GM23338 (cell line): ENCODE results near the gene KIRREL3. TPM values are rescaled to one million over a fixed set of nuclear protein-coding genes. Genes with fewer than 3 reads are reported as not detected.

Source experiments
- ATAC-seq: fragments of 200-7000 bp; cut with Tn5 transposase; 3 replicates; pipeline ENCODE4 v1.9.1; 2020
- DNase-seq: peaks from one replicate; pipeline ENCODE4 v3.0.0-alpha.2; 2015; ENCODE audit warnings: low spot score
- H2AFZ ChIP-seq: fragments of 200-600 bp; sonication (generic); 2 replicates; pipeline ENCODE4 v1.8.0; 2016; ENCODE audit warnings: antibody characterized with exemption, mild to moderate bottlenecking, moderate library complexity
- H3F3A ChIP-seq: fragments of 200-600 bp; sonication (generic); replicated peaks from 2 replicates; pipeline ENCODE4 v1.8.0; 2017; ENCODE audit warnings: antibody characterized with exemption, mixed run types, low read depth
- H3K27ac ChIP-seq: fragments of 200-600 bp; sonication (generic); 2 replicates; pipeline ENCODE4 v1.6.1; 2016; ENCODE audit warnings: low read depth
- H3K27me3 ChIP-seq: fragments of 200-600 bp; sonication (generic); 2 replicates; pipeline ENCODE4 v1.8.0; 2016; ENCODE audit warnings: mild to moderate bottlenecking, mixed run types, moderate library complexity; ENCODE audit not compliant: insufficient read depth
- H3K36me3 ChIP-seq: fragments of 200-600 bp; sonication (generic); 2 replicates; pipeline ENCODE4 v1.8.0; 2016; ENCODE audit warnings: mild to moderate bottlenecking; ENCODE audit not compliant: insufficient read depth
- H3K4me1 ChIP-seq: fragments of 200-600 bp; sonication (generic); 2 replicates; pipeline ENCODE4 v1.8.0; 2016; ENCODE audit warnings: mild to moderate bottlenecking, moderate library complexity; ENCODE audit not compliant: insufficient read depth
- H3K4me2 ChIP-seq: fragments of 200-600 bp; sonication (generic); 2 replicates; pipeline ENCODE4 v1.7.1; 2017; ENCODE audit warnings: mixed run types
- H3K4me3 ChIP-seq: fragments of 200-600 bp; sonication (generic); 2 replicates; pipeline ENCODE4 v1.6.1; 2016; ENCODE audit warnings: mixed run types
- H3K79me2 ChIP-seq: fragments of 200-600 bp; sonication (generic); replicated peaks from 2 replicates; pipeline ENCODE4 v1.8.0; 2017; ENCODE audit warnings: mild to moderate bottlenecking; ENCODE audit not compliant: insufficient read depth
- H3K9me2 ChIP-seq: fragments of 200-600 bp; sonication (generic); 2 replicates; pipeline ENCODE4 v1.8.0; 2017; ENCODE audit not compliant: insufficient read depth
- H4K20me1 ChIP-seq: fragments of 200-600 bp; sonication (generic); replicated peaks from 2 replicates; pipeline ENCODE4 v1.8.0; 2017; ENCODE audit warnings: mild to moderate bottlenecking; ENCODE audit not compliant: insufficient read depth
- H3K27ac Mint-ChIP-seq: 2 replicates; pipeline ENCODE4 v1.8.0; 2020; ENCODE audit warnings: inconsistent platforms, mild to moderate bottlenecking, moderate library complexity, mixed read lengths
- H3K27me3 Mint-ChIP-seq: 3 replicates; pipeline ENCODE4 v1.8.0; 2022; ENCODE audit warnings: low read depth, mild to moderate bottlenecking, moderate library complexity, mixed read lengths, inconsistent platforms; ENCODE audit not compliant: insufficient read depth, poor library complexity
- H3K36me3 Mint-ChIP-seq: 3 replicates; pipeline ENCODE4 v1.8.0; 2021; ENCODE audit warnings: low read depth, mild to moderate bottlenecking, inconsistent platforms, moderate library complexity, mixed read lengths
- H3K4me1 Mint-ChIP-seq: 3 replicates; pipeline ENCODE4 v1.8.0; 2020; ENCODE audit warnings: mild to moderate bottlenecking, inconsistent platforms, mixed read lengths
- H3K4me3 Mint-ChIP-seq: 3 replicates; pipeline ENCODE4 v1.8.0; 2021; ENCODE audit warnings: moderate library complexity, mild to moderate bottlenecking, inconsistent platforms, mixed read lengths
- H3K9me3 Mint-ChIP-seq: 3 replicates; pipeline ENCODE4 v1.8.0; 2020; ENCODE audit warnings: moderate library complexity, mild to moderate bottlenecking, inconsistent platforms, mixed read lengths
- CREB1 ChIP-seq: fragments of 250-450 bp; sonication (Bioruptor Pico); IDR thresholded peaks from 2 replicates; pipeline ENCODE4 v1.5.0; 2020; ENCODE audit warnings: low read depth, mild to moderate bottlenecking, moderate library complexity
- EZH2phosphoT487 ChIP-seq: fragments of 200-600 bp; sonication (generic); IDR thresholded peaks from one replicate; pipeline ENCODE4 v1.8.1; 2018; ENCODE audit warnings: antibody characterized with exemption; ENCODE audit not compliant: unreplicated experiment
- JUNB ChIP-seq: IDR thresholded peaks from one replicate; pipeline ENCODE4 v1.6.1; 2016; ENCODE audit warnings: antibody characterized with exemption; ENCODE audit not compliant: unreplicated experiment
- POLR2AphosphoS5 ChIP-seq: IDR thresholded peaks from 2 replicates; pipeline ENCODE4 v1.6.1; 2016; ENCODE audit warnings: antibody characterized with exemption, low read depth
- REST ChIP-seq: IDR thresholded peaks from one replicate; pipeline ENCODE4 v1.6.1; 2018; ENCODE audit warnings: antibody characterized with exemption; ENCODE audit not compliant: unreplicated experiment
- STAT1 ChIP-seq: IDR thresholded peaks from one replicate; pipeline ENCODE4 v1.6.1; 2016; ENCODE audit warnings: antibody characterized with exemption; ENCODE audit not compliant: unreplicated experiment
- ZNF114 ChIP-seq: fragments of 250-450 bp; sonication (Bioruptor Pico); IDR thresholded peaks from 2 replicates; pipeline ENCODE4 v1.5.0; 2020; ENCODE audit warnings: mild to moderate bottlenecking, moderate library complexity
- ZNF331 ChIP-seq: fragments of 250-450 bp; sonication (Bioruptor Pico); IDR thresholded peaks from 2 replicates; pipeline ENCODE4 v1.5.0; 2020; ENCODE audit warnings: low read depth, mild to moderate bottlenecking, moderate library complexity
- ZNF462 ChIP-seq: fragments of 250-450 bp; sonication (Bioruptor Pico); IDR thresholded peaks from 2 replicates; pipeline ENCODE4 v1.5.0; 2020; ENCODE audit warnings: mild to moderate bottlenecking, moderate library complexity
- polyA plus RNA-seq: library from polyadenylated mRNA; unstranded; fragments of >200 nt; fragmentation: Nextera tagmentation; extraction: Ambion mirVana; gene quantifications from 2 replicates; pipeline ENCODE4 v1.2.1, GENCODE V29; 2016
- total RNA-seq: library from RNA; depleted of rRNA; stranded (reverse); fragments of >200 nt; shearing (Covaris generic); gene quantifications from 2 replicates; pipeline ENCODE4 v1.2.3, GENCODE V29; 2014

KIRREL3 gene
- total and polyA plus RNA-seq, 2 experiments from 2014 or later, result 0.13 to 1.5 TPM

GRCh38 chr11:126624506-126624905, 376.1 kb downstream of the KIRREL3 start (continued):
- TF ChIP-seq ZNF462 (CRISPR knock-in tag), result no peak
- no peak for TF ChIP-seq ZNF331
- TF ChIP-seq STAT1, result no peak
- TF ChIP-seq REST, result no peak

- no peak for ATAC-seq
- Histone ChIP-seq H3K9me2 (peaks cover 6% of the 10 kb centered on the region), H3K36me3 (no peaks in the 10 kb centered on the region), H3K4me2 (no peak overlapping the region), H3K4me1 (no peaks in the 10 kb centered on the region), H3K27ac (no peak overlapping the region), H3K27me3 (no peaks in the 10 kb centered on the region), H3F3A (no peaks in the 10 kb centered on the region), H3K4me3 (no peak overlapping the region), H2AFZ (0 out of 2 replicates have a peak overlapping the region, but pooled peaks have one; percentile 28), H3K79me2 (no peaks in the 10 kb centered on the region), H4K20me1 (no peaks in the 10 kb centered on the region)
- Mint-ChIP-seq H3K27me3 (peaks cover 3% of the 10 kb centered on the region), H3K27ac (no peak overlapping the region), H3K4me1 (no peaks in the 10 kb centered on the region), H3K36me3 (no peaks in the 10 kb centered on the region), H3K9me3 (no peaks in the 10 kb centered on the region), H3K4me3 (no peak overlapping the region)
- no peak for DNase-seq
- TF ChIP-seq JUNB (no peak), ZNF331 (no peak), STAT1 (no peak), POLR2AphosphoS5 (no peak), CREB1 (CRISPR knock-in tag) (no peak), ZNF114 (CRISPR knock-in tag) (no peak), EZH2phosphoT487 (no peak)
These were observed 381.1 kb downstream of the KIRREL3 start for GRCh38 chr11:126619516-126619915.
